ENCODE measurements around the gene IGDCC3.
"Not testable (repeated sequence)": the region's sequence is repeated elsewhere in the genome, so short reads cannot be mapped to it uniquely, and the experiment has no call there.

The IGDCC3 gene

DNA sequence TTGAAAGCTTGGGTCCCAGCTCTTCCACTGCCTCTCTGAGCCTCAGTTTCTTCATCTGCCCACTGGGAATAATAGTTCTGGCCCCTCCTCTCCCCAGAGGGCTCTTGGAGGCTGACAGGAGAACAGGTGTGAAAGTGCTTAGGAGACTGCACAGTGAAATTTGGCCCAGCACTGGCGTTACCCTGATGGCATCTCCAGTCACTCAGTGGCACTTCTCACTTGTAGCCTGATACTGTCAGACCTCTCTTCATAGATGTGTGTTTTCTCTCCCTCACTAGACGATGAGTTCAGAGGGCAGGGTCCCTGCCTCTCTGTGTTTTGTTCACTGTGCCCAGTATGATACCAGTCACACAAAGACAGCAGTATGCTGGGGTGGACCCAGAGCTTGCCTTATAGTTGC lies 22.2 kb upstream of the IGDCC3 start:
- Histone ChIP-seq H3K4me3 (no peak overlapping the region), H3K27me3 (ENCODE audit: low read depth) (peaks cover 3% of the 10 kb centered on the region; the same call in 1 of the 2 replicates), H3K9me3 (no peaks in the 10 kb centered on the region), H3K4me1 (peaks cover 5% of the 10 kb centered on the region), H3K36me3 (replicated peaks) (no peaks in the 10 kb centered on the region)
- DNase-seq (ENCODE audit: low spot score in 2 of 2): no peak
- in situ Hi-C loops (cut with MboI; ENCODE audit: low sequenced_read_pairs): no loop called here

DNA sequence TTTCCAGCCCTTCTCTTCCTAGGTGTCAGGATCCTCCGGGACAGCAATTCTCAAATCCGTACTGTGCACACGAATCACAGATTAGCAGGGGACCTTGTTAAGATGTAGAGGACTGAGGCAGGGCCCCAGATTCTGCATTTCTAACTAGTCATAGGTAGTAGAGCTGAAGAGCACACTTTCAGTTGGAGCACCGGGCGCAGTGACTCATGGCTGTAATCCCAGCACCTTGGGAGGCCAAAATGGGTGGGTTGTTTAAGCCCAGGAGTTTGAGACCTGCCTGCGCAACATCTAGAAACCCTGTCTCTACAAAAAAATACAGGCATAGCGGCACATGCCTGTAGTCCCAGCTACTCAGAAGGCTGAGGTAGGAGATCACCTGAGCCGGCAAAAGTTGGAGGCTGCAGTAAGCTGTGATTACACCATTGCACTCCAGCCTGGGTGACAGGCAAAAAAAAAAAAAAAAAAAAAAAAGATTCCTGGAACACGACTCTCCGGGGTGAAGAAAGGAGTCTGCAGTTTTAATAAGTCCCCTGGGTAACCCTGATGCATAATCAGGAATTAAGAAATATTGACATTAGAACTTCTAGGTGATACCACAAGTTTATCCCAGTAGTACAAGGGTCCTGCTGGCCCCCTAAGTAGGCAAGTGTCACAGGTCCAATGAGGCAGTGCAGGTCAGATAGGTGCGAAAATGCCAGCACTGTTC lies 21.4 kb upstream of the IGDCC3 start:
- no peaks in the 10 kb centered on the region for H3K36me3 ChIP-seq (replicated peaks)
- H3K4me3 ChIP-seq: no peak overlapping the region
- DNase-seq (ENCODE audit: low spot score in 2 of 2): no peak
- H3K9me3 ChIP-seq: no peaks in the 10 kb centered on the region
- in situ Hi-C loops (cut with MboI; ENCODE audit: low sequenced_read_pairs): no loop called here
- H3K4me1 ChIP-seq: peaks cover 5% of the 10 kb centered on the region
- peaks cover 3% of the 10 kb centered on the region; the same call in 1 of the 2 replicates for H3K27me3 ChIP-seq (ENCODE audit: low read depth)

DNA sequence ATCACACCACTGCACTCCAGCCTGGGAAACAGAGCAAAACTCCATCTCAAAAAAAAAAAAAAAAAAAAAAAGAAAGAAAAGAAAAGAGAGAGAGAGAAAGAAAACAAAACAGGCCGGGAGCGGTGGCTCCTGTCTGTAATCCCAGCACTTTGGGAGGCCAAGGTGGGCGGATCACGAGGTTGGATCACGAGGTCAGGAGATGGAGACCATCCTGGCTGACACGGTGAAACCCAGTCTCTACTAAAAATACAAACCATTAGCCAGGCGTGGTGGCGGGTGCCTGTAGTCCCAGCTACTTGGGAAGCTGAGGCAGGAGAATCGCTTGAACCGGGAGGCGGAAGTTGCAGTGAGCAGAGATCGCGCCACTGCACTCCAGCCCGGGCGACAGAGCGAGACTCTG lies 20.7 kb upstream of the IGDCC3 start:
- H3K4me3 ChIP-seq; H3K4me1 ChIP-seq; H3K36me3 ChIP-seq (replicated peaks); DNase-seq (ENCODE audit: low spot score in 2 of 2); in situ Hi-C loops (cut with MboI; ENCODE audit: low sequenced_read_pairs); H3K9me3 ChIP-seq; H3K27me3 ChIP-seq (ENCODE audit: low read depth): not testable (repeated sequence)

DNA sequence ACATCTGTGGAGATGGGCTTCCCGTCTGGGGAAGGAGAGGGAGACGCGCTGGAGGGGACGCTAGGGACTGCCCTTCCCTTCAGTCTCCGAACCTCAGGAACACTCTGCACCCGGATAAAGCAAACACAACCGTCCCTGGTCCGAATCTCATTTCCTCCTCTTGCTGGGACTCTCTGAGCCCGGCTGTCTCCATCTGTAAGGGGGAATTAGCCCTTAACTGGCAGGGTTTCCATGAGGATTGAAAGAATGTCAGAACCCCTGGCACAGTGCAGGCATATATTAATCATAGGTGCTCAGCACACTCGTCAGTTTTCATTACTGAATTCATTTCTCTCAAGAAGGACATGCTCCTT lies 19.1 kb upstream of the IGDCC3 start:
- Histone ChIP-seq H3K9me3 (no peaks in the 10 kb centered on the region), H3K4me3 (no peak overlapping the region), H3K36me3 (replicated peaks) (no peaks in the 10 kb centered on the region), H3K4me1 (peaks cover 5% of the 10 kb centered on the region), H3K27me3 (ENCODE audit: low read depth) (peaks cover 3% of the 10 kb centered on the region; the same call in 1 of the 2 replicates)
- DNase-seq (ENCODE audit: low spot score in 2 of 2): no peak
- in situ Hi-C loops (cut with MboI; ENCODE audit: low sequenced_read_pairs): no loop called here

DNA sequence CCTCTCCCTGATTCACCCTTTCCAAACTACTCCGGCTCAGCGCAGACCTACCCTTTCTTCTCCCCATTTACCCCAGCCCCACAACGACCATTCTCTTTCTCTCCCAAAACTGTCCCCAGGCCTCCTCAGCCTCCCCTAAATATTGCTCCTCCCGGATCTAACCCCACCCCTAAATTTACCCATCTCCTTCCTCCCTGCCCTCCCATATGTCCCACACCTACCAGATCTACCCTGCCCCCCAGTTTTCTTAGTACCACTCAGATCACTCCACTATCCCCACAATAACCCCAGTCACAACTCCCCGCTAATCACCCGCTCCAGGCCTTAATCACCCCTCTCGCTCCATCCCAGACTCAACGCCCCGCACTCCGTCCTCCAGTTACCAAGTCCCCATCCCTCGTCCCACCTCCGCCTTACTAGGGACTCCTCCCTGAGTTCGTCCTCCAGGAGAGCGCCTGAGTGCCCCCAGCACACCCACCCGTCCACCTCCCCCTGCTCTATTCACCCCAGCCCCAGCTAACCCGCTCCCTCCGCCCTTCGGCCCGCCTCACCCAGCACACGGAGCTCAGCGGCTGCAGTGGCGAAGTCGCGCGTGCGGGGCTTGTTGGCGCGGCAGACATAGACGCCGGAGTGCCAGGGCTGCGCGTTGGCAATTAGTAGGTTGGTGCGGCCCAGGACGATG lies 18.6 kb upstream of the IGDCC3 start:
- H3K9me3 ChIP-seq: no peaks in the 10 kb centered on the region
- DNase-seq (ENCODE audit: low spot score in 2 of 2): no peak
- peaks cover 5% of the 10 kb centered on the region for H3K4me1 ChIP-seq
- no peaks in the 10 kb centered on the region for H3K36me3 ChIP-seq (replicated peaks)
- H3K27me3 ChIP-seq (ENCODE audit: low read depth): peaks cover 3% of the 10 kb centered on the region; the same call in 1 of the 2 replicates
- no peak overlapping the region for H3K4me3 ChIP-seq
- in situ Hi-C loops (cut with MboI; ENCODE audit: low sequenced_read_pairs): no loop called here

DNA sequence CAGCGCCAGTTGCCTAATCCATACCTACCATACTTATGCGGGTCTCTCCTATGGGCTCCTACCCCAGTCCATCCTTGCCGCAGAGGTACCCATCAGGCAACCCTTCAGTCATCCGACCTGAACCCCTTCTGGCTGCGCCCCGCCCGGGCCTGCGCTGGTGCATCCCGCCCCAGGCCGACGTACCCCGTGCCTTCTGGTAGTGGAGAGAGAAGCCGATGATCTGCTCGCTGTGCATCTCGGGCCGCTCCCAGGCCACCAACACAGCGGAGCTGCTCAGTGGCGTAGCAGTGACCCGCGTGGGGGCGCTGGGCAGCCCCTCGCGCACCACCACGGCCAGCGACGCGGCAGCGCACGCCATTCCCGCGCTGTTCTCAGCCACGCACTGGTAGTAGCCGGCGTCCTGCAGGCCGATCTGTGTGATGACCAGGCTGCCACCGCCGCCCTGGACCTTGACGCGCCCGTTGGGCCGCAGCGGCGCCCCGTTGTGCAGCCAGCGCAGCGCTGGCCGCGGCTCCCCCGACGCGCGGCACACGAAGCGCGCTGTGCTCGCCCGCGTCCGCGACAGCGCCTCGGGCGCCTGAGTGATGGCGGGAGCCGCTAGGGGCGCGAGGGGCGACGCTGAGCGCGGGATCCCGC lies 17.9 kb upstream of the IGDCC3 start:
- Histone ChIP-seq H3K4me1 (no peaks in the 10 kb centered on the region; the same call in 1 of the 2 replicates), H3K36me3 (replicated peaks) (no peaks in the 10 kb centered on the region), H3K27me3 (ENCODE audit: low read depth) (peaks cover 3% of the 10 kb centered on the region; the same call in 1 of the 2 replicates), H3K4me3 (no peak overlapping the region), H3K9me3 (no peaks in the 10 kb centered on the region)
- in situ Hi-C loops (cut with MboI; ENCODE audit: low sequenced_read_pairs): no loop called here
- no peak for DNase-seq (ENCODE audit: low spot score in 2 of 2)

DNA sequence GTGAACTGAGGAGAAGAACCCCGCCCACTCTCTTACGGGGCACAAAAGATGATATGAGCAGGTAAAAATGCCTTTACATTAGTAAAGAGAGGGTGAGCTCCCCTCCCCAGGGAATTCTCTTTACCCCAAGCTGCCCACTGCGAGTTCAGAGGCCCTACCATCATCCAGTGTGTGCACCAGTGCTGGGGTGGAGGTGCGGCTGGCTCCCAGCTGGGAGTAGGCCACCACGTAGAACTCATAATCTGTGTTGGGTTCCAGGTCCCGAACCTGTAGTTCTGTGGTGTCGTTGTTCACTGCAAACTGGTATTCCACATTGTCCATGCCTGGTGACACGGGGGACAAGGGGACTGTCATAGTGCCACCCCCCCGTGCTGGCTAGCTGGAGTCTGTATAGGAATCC lies 17.1 kb upstream of the IGDCC3 start:
- no peaks in the 10 kb centered on the region for H3K9me3 ChIP-seq
- H3K27me3 ChIP-seq (ENCODE audit: low read depth): peaks cover 3% of the 10 kb centered on the region; the same call in 1 of the 2 replicates
- DNase-seq (ENCODE audit: low spot score in 2 of 2): no peak
- H3K4me1 ChIP-seq: no peaks in the 10 kb centered on the region; the same call in 1 of the 2 replicates
- H3K4me3 ChIP-seq: no peak overlapping the region
- in situ Hi-C loops (cut with MboI; ENCODE audit: low sequenced_read_pairs): no loop called here
- H3K36me3 ChIP-seq (replicated peaks): no peaks in the 10 kb centered on the region

DNA sequence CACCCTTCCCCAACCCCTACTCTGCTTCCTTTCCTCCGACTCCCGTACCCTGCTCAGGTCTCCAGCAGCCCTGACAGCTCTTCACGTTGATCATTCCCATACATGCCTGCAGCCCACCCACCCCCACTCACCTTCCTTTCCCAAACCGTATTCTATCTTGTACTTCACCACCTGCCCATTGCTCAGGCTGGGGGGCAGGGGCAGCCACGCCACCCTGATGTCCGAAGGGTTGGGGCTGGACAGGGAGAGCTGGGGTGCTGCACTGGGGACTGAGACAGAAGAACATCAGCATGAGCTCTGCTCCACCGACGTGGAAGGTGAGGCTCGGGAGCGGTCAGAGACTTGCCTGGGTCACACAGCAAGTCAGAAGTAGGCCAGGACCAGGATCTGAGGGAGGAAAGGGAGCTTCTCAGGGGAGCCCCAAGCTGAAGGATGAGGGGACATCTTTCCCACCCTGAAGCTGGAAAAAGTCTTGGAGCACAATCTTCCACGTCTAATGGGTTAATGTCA lies 16.5 kb upstream of the IGDCC3 start:
- H3K4me1 ChIP-seq: no peaks in the 10 kb centered on the region; the same call in 1 of the 2 replicates
- no peaks in the 10 kb centered on the region for H3K9me3 ChIP-seq
- H3K36me3 ChIP-seq (replicated peaks): no peaks in the 10 kb centered on the region
- in situ Hi-C loops (cut with MboI; ENCODE audit: low sequenced_read_pairs): no loop called here
- peaks cover 3% of the 10 kb centered on the region; the same call in 1 of the 2 replicates for H3K27me3 ChIP-seq (ENCODE audit: low read depth)
- DNase-seq (ENCODE audit: low spot score in 2 of 2): no peak
- no peak overlapping the region for H3K4me3 ChIP-seq

DNA sequence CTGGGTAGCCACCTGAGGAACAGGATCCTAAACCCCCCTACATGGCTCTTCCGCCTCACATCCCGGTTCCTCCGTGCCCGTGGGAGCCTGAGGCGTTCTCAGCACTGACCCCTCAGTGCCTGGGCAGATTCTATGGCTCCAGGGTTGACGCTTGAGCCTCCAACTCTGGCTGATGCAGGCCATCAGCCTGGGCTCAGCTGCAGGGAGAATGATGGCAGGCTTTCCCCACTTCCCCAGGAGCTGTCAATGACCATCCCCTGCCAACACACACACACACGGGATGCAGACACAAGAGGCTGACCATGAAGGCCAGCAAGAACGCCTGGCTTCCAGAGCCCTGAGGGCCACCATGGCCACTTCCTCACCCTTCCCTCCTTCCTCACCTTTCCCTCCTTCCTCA lies 15.8 kb upstream of the IGDCC3 start:
- in situ Hi-C loops (cut with MboI; ENCODE audit: low sequenced_read_pairs): no loop called here
- Histone ChIP-seq H3K4me1 (no peaks in the 10 kb centered on the region; the same call in 1 of the 2 replicates), H3K4me3 (no peak overlapping the region), H3K27me3 (ENCODE audit: low read depth) (peaks cover 3% of the 10 kb centered on the region; the same call in 1 of the 2 replicates), H3K9me3 (no peaks in the 10 kb centered on the region), H3K36me3 (replicated peaks) (no peaks in the 10 kb centered on the region)
- DNase-seq (ENCODE audit: low spot score in 2 of 2): no peak

DNA sequence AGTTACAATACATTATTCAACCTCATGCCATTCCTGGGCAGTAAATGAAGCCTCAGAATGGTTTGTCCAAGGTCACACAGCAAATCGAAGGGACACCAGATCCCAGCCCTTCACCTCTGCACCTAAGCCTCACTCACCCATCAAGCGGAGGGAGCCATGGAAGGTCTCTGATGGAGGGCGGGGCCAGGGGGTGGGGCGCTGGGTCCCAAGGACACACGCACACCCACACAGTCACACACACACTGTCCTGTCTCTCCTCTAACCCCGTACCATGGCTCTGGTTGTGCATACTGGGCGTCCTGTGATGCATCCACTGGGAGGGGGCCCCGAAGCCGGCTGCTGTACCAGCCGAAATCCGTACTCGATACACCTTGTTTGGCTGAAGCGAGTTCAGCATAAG lies 15.3 kb upstream of the IGDCC3 start:
- no peak for DNase-seq (ENCODE audit: low spot score in 2 of 2)
- H3K36me3 ChIP-seq (replicated peaks): no peaks in the 10 kb centered on the region
- in situ Hi-C loops (cut with MboI; ENCODE audit: low sequenced_read_pairs): no loop called here
- H3K9me3 ChIP-seq: no peaks in the 10 kb centered on the region
- no peak overlapping the region for H3K4me3 ChIP-seq
- peaks cover 3% of the 10 kb centered on the region; the same call in 1 of the 2 replicates for H3K27me3 ChIP-seq (ENCODE audit: low read depth)
- no peaks in the 10 kb centered on the region; the same call in 1 of the 2 replicates for H3K4me1 ChIP-seq

DNA sequence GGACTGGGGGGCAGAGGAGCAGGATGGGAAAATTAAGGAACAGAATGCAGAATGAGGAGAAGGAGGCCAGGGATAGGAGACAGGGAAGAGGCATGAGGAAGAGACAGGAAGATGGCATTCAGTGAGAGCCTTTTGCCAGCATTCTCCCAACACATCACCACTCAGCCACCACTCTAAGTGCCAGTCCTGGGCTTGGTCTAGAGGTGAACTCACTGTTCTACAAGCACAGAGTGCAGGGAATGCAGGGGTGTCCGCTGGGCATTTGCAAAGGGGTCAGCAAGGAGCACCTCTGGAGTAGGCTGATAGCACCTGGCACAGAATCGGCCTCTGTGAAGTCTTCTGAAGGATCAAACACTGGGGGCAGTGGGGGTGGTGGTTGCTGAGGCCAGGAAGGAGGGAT lies 14.6 kb upstream of the IGDCC3 start:
- DNase-seq (ENCODE audit: low spot score in 2 of 2): no peak
- no peaks in the 10 kb centered on the region for H3K36me3 ChIP-seq (replicated peaks)
- no peak overlapping the region for H3K4me3 ChIP-seq
- in situ Hi-C loops (cut with MboI; ENCODE audit: low sequenced_read_pairs): no loop called here
- H3K9me3 ChIP-seq: no peaks in the 10 kb centered on the region
- H3K27me3 ChIP-seq (ENCODE audit: low read depth): peaks cover 3% of the 10 kb centered on the region; the same call in 1 of the 2 replicates
- H3K4me1 ChIP-seq: no peaks in the 10 kb centered on the region; the same call in 1 of the 2 replicates

DNA sequence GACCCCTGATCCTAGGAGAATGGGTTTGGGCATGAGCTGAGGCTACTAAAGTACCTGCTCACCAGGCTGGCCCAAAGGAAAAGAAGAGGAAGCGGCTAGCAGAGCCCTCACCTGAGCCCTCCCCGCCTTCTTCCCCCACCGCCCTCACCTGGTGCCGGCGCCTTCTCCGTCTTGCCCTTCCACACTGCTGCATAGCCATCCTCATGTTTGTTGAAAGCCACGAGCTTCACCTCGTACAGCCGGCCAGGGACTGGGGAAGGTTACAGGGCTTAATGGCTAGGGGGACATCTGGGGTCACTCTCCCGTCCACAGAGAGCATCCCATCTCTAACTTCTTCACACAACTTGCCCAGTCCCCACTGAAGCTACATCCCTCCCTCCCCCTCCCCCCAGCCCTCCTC lies 13.9 kb upstream of the IGDCC3 start:
- in situ Hi-C loops (cut with MboI; ENCODE audit: low sequenced_read_pairs): no loop called here
- Histone ChIP-seq H3K4me3 (no peak overlapping the region), H3K27me3 (ENCODE audit: low read depth) (peaks cover 3% of the 10 kb centered on the region; the same call in 1 of the 2 replicates), H3K36me3 (replicated peaks) (no peaks in the 10 kb centered on the region), H3K9me3 (no peaks in the 10 kb centered on the region), H3K4me1 (no peaks in the 10 kb centered on the region; the same call in 1 of the 2 replicates)
- no peak for DNase-seq (ENCODE audit: low spot score in 2 of 2)

DNA sequence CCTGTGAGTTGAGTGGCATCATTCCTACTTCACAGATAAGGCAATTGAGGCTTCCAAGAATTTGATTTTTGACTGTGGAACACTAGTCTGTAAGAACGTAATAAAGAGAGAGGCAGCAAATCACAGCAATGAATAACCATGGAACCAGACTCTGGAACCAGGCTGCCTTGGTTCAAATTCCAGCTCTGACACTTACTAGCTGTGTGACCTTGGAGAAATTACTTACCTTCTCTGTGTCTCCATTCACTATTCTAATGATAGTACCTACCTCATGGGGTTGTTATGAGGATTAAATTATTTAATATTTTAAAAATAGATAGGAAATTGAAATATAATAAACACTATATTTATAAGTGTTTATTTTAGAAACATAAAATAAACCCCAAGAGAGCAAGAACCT lies 12.6 kb upstream of the IGDCC3 start:
- H3K36me3 ChIP-seq (replicated peaks): no peaks in the 10 kb centered on the region
- H3K27me3 ChIP-seq (ENCODE audit: low read depth): peaks cover under 1% of the 10 kb centered on the region; the same call in 1 of the 2 replicates
- DNase-seq (ENCODE audit: low spot score in 2 of 2): no peak
- in situ Hi-C loops (cut with MboI; ENCODE audit: low sequenced_read_pairs): no loop called here
- H3K9me3 ChIP-seq: no peaks in the 10 kb centered on the region
- H3K4me1 ChIP-seq: peaks cover 6% of the 10 kb centered on the region
- no peak overlapping the region for H3K4me3 ChIP-seq

DNA sequence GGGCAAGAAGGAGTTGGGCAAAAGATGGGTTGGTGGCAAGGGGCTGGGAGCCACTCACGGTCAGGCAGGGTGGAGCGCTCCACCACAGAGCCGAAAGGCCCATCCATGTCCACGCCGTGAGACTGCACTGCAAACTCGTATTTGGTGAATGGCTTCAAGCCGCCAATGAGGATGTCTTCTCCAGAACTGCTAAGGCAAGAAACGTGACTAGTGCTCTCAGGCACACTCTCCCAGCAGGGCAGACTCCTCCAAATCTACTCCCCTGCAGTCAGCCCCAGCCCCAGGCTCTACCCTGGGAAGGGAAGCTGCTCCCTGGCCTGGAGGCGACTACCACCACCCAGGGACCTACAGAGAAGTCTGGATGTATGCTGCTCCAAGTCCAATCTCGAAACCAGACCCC lies 11.4 kb upstream of the IGDCC3 start:
- Histone ChIP-seq H3K4me1 (peaks cover 15% of the 10 kb centered on the region), H3K27me3 (ENCODE audit: low read depth) (no peaks in the 10 kb centered on the region), H3K36me3 (replicated peaks) (no peaks in the 10 kb centered on the region), H3K4me3 (no peak overlapping the region), H3K9me3 (no peaks in the 10 kb centered on the region)
- no peak for DNase-seq (ENCODE audit: low spot score in 2 of 2)
- in situ Hi-C loops (cut with MboI; ENCODE audit: low sequenced_read_pairs): loop anchor here (5.0 to 10.0 kb wide), 2 partner anchors 192 to 354 kb away; no protein-coding TSS in a partner anchor

Data from HAP-1 (cell line).